GM21526 (cell line): Measurements from ENCODE around the gene KSR1.
"Not testable (repeated sequence)": the region's sequence is repeated elsewhere in the genome, so short reads cannot be mapped to it uniquely, and the experiment has no call there.

ENCODE experiments used
- ATAC-seq: cut with Tn5 transposase; IDR thresholded peaks from one replicate; pipeline ENCODE4 v1.9.1; 2021; ENCODE audit warnings: moderate library complexity; ENCODE audit not compliant: unreplicated experiment, low FRiP score

Gene KSR1

DNA sequence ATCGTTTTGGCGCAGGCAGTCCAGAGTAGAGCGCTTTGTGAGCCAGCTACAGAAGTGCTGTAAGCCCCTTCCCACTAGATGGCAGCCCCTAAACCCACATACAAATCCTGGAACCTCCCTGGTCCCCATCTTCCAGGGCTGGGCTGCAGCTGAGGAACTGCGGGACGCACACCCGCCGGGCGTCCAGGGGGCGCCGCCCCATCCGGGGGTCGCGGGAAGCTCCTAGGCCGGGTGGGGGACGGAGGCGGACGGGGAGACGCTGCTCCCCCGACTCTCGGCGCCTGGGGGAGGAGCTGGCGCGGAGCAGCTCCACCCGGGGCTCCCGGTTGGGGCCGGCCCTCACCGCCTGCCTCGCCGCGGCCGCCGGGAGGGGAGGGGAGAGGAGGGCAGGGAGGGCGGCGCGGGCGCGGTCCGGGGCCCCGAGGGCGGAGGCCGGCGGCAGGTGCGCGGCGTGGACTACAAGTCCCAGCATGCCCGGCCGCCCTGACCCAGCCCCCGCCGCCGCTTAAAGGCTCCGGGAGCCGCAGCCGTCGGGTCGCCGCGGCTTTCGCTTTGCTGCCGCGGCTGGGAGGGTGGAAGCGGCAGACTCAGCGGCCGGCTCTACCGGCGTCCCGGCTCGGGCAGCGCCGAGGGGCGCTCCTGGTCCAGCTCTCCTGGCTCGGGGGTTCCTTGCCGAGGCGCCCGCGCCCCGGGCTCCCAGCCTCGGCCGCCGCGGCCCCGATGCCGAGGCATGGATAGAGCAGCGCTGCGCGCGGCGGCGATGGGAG, at the start of gene KSR1:
KSR1 (plus strand) TSS at position 535 of the 767 bp plus-strand sequence; CDS start at position 731, 196 bp downstream.
- peak; percentile 89 for ATAC-seq

DNA sequence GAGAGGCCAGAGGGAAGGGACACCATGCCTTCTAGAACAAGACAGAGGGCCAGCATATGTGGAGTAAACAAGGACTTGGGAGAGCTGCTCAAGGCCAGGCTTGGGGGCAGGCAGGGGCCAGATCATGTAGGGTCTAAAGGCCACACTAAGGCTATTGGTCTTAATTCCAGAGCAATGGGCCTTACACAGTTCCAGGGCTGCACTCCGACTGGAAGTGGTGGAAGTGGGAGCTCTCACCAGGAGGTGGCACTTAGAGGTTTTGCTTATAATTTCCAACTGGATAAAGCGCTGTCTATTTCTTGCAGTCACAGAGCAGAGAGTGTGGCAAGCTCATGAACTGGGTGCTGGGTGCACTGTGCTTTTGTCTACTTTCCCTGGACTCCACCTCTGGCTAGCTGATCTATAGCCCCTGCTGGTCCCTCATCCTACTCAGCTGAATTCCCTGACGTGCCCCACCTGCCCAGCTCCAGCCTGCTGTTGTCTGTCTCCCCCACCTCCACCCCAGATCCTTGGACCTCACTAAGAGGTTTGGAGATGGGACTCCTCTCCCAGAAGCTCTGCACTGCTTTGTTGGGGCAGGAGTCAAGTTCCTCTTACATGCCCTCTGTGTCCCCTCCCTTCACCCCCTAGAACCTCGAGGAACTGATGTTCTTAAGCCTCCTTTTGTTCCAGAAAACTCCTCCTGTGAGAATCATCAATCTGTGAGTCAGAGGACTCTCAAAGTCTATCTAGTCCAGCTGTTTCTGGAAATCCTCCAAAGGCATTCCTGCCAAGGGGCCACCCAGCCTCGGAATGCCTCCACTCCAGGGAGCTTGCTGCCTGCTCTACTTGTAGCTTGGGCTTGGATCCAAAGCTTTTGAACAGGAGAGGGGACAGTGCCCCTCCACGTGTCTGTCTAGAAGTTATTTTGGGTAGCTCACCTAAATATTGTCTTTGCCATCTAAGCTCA, 48.1 kb upstream of the KSR1 start:
- ATAC-seq, result no peak

DNA sequence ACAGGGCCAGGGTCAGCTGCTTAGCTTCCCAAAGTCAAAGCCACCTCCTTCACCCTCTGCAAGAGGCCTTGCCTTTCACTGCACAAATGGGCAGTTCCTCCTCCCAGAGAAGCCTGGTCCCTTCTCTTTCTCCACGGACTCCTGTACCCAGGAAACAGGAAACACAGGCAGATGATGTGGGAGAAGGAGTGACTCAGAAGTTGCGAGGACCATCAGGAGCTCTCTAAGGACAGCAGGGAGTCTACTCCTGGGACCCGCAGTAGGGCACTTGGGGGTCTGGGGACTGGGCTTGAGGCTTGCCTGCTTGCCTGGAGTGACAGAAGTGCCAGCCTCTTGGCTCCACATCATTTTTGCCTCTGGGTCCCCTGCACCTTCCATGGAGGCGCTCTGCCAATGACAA, 47.4 kb upstream of the KSR1 start:
- no peak for ATAC-seq

DNA sequence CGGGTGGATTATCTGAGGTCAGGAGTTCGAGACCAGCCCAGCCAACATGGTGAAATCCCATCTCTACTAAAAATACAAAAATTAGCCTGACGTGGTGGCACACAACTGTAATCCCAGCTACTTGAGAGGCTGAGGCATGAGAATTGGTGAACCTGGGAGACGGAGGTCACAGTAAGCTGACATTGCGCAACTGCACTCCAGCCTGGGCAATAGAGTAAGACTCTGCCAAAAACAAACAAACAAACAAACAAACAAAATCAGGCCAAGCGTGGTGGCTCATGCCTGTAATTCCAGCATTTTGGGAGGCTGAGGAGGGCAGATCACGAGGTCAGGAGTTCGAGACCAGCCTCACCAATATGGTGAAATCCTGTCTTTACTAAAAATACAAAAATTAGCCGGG, 44.1 kb upstream of the KSR1 start:
- ATAC-seq, result not testable (repeated sequence)

DNA sequence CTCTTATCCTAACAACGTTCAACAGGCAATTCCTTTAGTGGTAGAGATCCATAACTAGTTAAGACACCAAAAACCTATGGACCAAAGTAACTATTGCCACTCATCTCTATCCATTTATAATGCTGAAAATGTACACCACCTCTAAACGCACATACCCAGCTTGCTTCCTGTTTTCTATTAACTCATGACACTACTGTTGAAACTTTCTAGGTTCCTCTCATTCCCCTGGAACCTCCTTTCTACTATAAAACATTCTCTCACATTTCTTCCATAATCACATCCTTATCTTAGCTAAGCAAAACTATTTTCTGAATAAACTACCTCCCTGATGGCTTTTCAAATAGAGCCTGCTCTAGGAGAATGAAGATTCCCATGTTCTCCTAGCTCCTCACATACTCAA, 42.9 kb upstream of the KSR1 start:
- no peak for ATAC-seq

DNA sequence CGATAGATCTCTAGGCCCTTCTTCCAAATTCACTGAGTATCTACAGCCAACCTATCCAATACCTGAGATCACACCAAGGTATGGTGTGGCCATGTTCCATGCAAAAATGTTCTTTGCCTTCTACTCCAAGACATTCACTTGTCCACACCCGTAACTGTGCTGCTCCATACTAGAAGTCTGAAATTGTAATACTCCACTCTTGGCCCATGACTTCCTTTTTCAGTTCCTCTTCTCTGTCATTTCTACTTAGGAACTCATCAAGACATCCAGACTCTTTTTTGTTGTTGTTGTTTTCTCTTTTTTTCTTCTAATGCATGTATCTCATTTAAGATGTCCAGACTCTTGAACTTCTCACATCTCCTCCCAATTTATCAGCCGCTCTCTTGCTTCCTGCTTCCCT, 42.5 kb upstream of the KSR1 start:
- no peak for ATAC-seq

DNA sequence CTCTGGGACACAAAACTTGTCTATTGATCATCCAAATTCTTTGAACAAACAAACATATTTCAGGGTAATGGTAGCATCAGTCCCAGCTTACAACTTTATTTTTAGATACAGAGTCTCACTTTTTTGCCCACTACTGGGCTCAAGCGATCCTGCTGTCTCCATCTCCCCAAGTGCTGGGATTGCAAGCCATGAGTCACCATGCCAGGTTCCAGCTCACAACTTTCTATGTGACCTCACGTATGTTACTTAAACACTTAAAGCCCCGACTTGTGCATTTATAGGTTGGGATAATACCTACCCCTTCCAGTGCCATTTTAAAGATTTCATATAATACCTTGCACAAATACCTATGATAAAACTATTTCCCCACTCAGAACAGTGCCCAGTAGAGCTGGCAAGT, 42.0 kb upstream of the KSR1 start:
- ATAC-seq, result no peak

DNA sequence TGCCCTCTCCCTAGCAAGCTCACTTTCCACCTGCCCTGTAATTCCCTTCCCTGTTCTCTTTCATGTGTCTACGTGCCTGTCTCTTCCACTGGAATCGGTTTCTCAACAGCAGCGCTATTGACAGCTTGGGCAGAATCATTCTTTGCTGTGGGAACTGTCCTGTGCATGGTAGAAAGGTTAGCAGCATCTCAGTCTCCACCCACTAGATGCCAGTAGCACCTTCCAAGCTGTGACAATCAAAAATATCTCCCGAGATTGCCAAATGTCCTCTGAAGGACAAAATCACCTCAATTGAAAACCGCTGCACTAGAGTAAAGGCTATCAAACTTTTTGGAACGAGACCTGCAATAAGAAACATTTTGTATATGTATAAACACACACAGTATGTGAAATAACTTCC, 41.6 kb upstream of the KSR1 start:
- ATAC-seq, result no peak

DNA sequence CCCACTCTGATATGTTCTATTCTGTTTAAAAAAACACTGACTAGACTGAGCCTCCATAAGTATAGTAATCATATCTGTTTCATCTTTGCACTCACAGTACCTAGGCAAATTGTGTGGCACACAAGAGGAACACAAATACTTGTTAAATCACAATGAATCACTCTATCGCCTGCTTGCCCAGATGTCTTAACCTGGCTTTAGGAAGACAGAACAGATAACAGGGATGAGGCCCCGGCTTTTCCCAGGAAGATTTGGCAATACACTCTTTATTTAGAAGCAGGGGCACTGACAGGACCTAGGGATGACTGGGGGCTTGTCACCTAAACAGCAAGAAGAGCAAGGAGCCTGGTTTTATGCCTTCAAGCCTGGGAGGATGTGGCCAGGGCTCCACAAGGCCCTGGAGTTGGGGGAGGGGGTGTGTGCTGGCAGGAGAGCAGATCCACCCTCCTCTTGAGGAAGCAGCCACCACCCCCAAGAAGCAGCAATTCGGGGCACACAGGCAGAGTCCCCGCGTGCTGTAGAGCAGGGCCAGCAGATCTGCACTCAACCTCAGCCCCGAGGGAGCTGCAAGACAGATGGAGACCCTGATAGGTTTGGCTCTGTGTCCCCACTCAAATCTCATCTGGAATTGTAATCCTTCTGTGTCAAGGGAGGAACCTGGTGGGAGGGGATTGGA, 41.0 kb upstream of the KSR1 start:
- no peak for ATAC-seq

DNA sequence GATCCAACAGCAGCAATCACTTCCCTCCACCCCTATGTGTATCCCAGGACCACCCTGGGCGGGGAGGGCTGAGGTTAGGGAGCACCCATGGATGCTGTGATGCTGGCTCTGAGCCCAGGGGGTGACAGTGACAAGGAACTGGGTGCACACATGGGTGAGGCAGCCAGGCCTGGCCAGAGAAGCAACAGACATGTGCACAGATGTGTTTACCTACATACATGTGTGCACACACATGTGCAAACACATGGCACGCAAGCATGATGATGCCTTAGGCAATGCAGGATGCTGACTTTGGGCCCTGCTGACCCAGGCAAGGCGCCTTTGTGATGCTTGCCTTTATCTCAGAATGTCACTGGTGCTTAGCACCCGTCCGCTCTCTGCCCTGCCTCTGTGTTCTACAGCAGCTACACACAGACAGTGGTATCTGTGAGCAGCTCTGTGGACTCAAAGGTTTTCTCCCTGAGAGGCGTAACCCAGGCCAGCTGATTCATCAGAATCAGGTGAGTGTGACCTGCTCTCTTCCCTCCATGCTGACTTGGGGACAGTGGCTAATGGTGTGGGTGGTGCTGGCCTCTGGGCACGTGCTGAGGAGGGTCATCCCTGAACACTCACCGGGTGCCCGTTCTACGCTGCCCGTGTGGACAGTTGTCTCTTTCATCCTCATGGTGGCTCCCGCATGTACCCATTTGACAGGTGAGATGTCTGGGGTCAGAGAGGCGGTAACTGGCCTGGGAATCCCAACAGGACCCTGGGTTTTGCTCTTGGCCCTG, 38.5 kb upstream of the KSR1 start:
- no peak for ATAC-seq

DNA sequence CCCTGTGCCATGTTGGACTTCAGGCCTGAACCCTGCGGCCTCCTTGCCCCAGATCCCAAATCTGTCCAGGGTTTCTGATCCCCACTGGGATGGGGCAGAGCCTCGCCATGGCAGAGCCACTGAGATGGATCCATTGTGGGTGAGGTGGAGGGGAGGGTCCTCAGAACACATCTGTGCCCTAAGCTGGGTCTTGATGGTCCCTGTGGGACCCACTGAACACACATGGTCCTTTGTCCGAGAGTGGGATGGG, 38.0 kb upstream of the KSR1 start:
- ATAC-seq, result no peak

DNA sequence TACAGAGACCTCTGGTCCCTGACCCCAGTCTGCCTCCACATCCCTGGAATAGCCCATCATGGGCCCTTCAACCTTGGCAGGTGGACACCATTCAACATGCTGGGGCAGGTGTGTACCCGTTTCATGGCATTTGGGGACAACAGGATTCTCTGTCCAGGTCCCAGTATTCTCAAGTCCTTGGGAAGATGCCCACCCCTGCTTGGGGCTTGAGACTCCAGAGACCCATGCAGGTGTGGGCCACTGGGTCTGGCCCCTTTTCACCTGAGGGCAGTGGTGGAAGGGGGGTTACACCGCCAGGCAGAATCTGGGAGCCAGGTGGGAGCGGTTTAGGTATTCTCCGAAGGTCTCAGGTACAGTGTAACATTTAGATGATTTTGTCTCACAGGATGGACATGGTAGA, 37.1 kb upstream of the KSR1 start:
- ATAC-seq, result no peak

DNA sequence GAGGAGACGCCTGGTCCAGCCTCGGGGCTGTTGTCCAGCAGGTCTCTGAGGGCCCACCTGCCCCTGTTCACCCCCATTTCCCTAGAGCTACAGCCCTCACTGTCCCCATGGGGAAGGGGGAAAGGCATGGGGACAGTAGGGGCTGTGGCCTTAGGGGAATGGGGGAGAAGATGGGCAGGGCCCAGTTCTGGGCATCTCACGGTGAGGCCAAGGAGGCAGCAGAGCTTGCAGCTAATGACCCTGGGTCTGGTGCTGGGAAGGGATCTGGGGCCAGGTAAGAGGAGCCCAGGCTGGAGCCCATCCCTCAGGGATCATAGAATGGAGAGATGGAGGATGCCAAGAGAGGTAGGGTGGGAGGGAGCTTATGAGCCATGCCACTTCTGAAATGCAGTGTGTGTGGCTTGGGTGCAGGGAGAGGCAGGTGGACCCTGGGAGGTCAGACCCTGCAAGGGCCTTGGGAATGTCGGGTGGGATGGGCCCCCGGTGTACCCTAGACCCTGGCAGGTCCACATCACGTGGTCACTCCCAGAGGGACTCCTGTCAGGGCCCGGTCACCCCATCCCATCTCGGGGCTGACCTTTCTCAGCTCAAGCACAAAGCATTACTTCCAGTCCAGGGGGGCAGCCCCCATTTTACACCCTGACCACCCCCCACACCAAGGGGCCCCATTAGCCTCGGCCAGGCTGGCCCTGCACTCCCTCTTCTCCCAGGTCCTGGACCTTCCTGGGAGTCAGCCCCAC, 35.9 kb upstream of the KSR1 start:
- ATAC-seq, result no peak

DNA sequence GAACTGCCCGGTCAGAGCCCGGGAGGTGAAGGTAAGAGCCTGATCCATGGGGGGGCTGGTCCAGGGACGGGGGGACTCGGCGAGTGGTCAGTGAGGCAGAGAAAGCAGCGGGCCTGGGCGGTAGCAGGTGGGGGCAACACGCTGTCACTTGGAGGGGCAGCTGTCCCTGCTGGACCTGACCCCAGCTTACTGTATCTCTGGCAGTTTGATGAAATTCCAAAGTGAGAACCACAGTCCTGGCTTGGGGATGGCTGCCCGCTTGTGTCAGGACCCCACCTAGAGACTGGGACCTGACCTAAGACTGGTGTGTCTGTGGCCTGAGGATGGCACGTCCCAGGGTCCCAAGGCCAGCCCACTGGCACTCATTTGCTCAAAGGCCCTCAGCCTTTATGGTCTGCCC, 35.1 kb upstream of the KSR1 start:
- ATAC-seq, result no peak

DNA sequence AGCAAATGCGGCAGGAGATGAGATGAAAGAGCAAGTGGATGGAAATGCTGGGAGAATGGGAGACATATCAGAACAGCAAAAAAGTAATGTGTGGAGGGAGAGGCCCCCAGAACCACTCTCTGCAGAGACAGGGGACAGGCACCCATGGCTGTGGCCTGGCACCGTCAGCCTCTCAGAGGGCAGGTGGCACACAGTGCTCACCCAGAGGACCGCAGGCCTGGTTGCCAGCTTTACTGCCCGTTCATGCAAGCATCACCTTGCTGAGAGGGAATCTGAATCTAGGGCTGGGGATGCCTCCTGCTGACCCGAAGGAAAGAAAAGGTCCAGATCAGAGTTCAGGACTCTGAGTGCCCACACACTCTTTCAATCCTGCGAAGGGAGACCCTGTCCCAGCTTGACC, 34.6 kb upstream of the KSR1 start:
- not testable (repeated sequence) for ATAC-seq

DNA sequence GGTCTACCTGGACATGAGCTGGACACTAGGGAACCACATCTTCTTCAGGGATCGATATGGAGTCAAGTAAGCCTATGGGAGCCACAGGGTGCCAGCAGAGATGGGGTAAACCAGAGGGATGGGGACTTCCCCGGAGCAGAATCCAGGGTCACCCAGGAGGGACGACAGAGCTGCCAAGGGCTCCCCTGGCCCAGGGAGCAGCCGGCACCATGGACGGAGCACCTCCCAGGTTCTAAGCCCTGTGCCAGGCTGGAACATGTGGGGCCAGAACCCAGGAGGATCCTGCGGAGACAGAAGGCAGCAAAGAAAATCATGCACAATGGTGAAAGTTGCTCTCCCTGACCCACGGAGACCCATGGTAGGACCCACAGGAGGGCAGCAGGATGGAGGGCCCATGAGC, 33.6 kb upstream of the KSR1 start:
- no peak for ATAC-seq

DNA sequence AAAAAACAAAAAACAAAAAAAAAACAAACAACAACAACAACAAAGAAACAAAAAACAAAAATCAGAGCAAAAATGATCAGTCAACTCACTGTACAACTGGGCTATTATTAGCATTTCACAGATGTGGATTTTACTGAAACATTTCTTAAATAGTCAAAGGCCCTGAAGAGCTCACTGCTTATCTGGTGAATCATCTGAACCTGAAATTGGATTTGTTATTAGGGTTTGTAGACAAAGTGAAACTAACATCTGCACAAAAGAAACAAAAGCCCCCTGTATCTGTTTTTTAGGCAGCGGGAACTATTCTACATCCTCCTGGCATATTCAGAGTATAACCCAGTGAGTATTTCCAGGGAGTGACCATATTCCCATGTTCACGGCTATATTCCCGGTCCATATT, 32.6 kb upstream of the KSR1 start:
- ATAC-seq, result no peak

DNA sequence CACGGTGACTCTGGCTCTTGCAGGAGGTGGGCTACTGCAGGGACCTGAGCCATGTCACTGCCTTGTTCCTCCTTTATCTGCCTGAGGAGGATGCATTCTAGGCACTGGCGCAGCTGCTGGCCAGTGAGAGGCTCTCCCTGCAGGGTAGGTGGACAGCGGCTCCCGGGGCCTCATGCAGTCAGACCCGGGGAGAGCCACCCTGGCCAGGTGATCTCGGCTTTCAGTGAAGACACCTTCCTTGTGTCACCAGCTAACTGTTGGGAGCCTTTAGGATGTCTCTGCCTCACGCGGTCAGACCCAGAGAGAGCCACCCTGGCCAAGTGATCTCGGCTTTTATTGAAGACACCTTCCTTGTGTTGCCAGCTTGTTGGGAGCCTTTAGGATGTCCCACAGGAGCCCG, 31.7 kb upstream of the KSR1 start:
- ATAC-seq, result no peak

DNA sequence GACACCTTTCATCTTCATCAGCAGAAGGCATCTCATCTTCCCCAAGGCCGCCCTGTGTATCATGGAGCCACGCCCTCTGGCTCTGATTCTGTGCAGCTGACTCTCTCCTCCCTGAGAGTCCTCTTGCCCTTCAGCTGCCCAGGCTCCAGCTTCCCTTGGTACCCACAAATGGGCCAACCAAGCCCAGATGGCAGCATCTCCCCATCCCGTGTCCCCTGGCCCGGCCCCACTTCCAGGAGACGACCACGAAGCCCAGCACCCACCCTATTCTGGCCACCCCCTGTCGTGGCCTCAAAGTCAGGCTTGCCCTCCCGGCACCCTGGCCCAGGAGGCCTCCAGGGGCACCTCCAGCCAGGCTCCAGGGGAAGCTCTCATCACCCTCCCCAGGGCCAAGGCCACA, 31.3 kb upstream of the KSR1 start:
- no peak for ATAC-seq

DNA sequence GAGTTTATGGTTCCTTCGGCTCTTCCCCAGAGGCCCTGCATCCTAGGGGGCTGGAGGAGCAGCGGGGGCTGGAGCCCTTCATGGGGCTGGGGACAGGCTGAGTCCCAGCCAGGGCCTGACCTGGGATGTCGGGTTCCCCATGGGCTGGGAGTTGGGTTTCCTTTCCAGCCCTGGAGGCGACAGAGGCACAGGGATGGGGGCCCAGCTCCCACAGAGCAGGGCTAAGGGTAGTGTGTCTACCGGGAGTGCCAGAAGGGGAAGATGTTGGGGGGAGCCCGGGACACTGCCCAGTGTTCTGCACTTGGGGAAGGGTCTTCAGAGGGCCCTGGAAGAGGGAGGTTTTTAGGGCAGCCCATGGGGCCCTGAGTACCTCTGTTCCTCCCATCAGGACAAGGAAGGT, 30.7 kb upstream of the KSR1 start:
- not testable (repeated sequence) for ATAC-seq
